MCF 10A (cell line): ENCODE measurements around the gene SOCS2. TPM values are rescaled to one million over a fixed set of nuclear protein-coding genes. Genes with fewer than 3 reads are reported as not detected.
A peak's percentile ranks its signal among the peaks of the same experiment; 100 is the strongest.

Experiments used
- BruUV-seq: library from RNA; stranded (reverse); fragments of 400-500 nt; replicated peaks from 2 replicates; lab custom pipeline; 2021; lab: Mats Ljungman, UMichigan
- CTCF ChIA-PET: fragments of 300-600 bp; sonication (Branson Sonifier 250); formaldehyde crosslinking; extraction: SDS; loops from one replicate; lab custom pipeline; 2021; ENCODE audit warnings: antibody characterized with exemption, inconsistent platforms; lab: Yijun Ruan, JAX
- POLR2A ChIA-PET: fragments of 300-600, 350-650 bp; sonication (Branson Sonifier 250); formaldehyde crosslinking; extraction: SDS; loops from one replicate; lab custom pipeline; 2020; ENCODE audit warnings: antibody characterized with exemption, inconsistent platforms; lab: Yijun Ruan, JAX
- DNase-seq: peaks from one replicate; pipeline ENCODE4 v3.0.0-alpha.2; 2018; ENCODE audit not compliant: unreplicated experiment
- H3K27ac Mint-ChIP-seq: one replicate; pipeline ENCODE4 v1.8.0; 2022; ENCODE audit warnings: mild to moderate bottlenecking, low read depth, mixed read lengths; ENCODE audit not compliant: unreplicated experiment
- H3K27me3 Mint-ChIP-seq: one replicate; pipeline ENCODE4 v1.8.0; 2022; ENCODE audit warnings: mixed read lengths; ENCODE audit not compliant: insufficient read depth, unreplicated experiment
- H3K36me3 Mint-ChIP-seq: one replicate; pipeline ENCODE4 v1.8.0; 2022; ENCODE audit warnings: mild to moderate bottlenecking, moderate library complexity, mixed read lengths; ENCODE audit not compliant: insufficient read depth, unreplicated experiment
- H3K4me1 Mint-ChIP-seq: one replicate; pipeline ENCODE4 v1.8.0; 2022; ENCODE audit warnings: mixed read lengths; ENCODE audit not compliant: insufficient read depth, unreplicated experiment
- H3K4me3 Mint-ChIP-seq: one replicate; pipeline ENCODE4 v1.8.0; 2022; ENCODE audit warnings: mild to moderate bottlenecking, moderate library complexity, mixed read lengths; ENCODE audit not compliant: unreplicated experiment
- H3K9me3 Mint-ChIP-seq: one replicate; pipeline ENCODE4 v1.8.0; 2022; ENCODE audit warnings: mixed read lengths; ENCODE audit not compliant: unreplicated experiment
- intact Hi-C: fragments of 100-400 bp; cut with micrococcal nuclease; formaldehyde crosslinking; loops from 2 replicates; pipeline ENCODE4 v1.14.1; 2022
- total RNA-seq: library from RNA; stranded (reverse); gene quantifications from 2 replicates; pipeline ENCODE4 v1.2.3, GENCODE V29; 2022
- TF ChIP-seq, protein P1 (sequence below): fragments of 200-600 bp; IDR thresholded peaks from one replicate; pipeline ENCODE4 v1.8.0; 2022; ENCODE audit warnings: antibody characterized with exemption, mild to moderate bottlenecking; ENCODE audit not compliant: unreplicated experiment

The SOCS2 gene
- total RNA-seq, 1 experiment from 2014 or later, result 44.9 TPM

GRCh38 chr12:93569301-93569655, 3.2 kb upstream of the SOCS2 start:
- Mint-ChIP-seq H3K27me3 (no peaks in the 10 kb centered on the region), H3K36me3 (no peaks in the 10 kb centered on the region), H3K4me1 (peaks cover 12% of the 10 kb centered on the region), H3K9me3 (no peaks in the 10 kb centered on the region), H3K27ac (peak overlapping the region; percentile 42), H3K4me3 (peak overlapping the region; percentile 84)
- intact Hi-C loops, result loop anchor here (1.0 to 2.0 kb wide), 6 partner anchors 63 to 533 kb away; no protein-coding TSS in a partner anchor
- BruUV-seq, result TSS peak; percentile 33
- TF ChIP-seq, protein P1, sequence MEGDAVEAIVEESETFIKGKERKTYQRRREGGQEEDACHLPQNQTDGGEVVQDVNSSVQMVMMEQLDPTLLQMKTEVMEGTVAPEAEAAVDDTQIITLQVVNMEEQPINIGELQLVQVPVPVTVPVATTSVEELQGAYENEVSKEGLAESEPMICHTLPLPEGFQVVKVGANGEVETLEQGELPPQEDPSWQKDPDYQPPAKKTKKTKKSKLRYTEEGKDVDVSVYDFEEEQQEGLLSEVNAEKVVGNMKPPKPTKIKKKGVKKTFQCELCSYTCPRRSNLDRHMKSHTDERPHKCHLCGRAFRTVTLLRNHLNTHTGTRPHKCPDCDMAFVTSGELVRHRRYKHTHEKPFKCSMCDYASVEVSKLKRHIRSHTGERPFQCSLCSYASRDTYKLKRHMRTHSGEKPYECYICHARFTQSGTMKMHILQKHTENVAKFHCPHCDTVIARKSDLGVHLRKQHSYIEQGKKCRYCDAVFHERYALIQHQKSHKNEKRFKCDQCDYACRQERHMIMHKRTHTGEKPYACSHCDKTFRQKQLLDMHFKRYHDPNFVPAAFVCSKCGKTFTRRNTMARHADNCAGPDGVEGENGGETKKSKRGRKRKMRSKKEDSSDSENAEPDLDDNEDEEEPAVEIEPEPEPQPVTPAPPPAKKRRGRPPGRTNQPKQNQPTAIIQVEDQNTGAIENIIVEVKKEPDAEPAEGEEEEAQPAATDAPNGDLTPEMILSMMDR, result no peak
- DNase-seq, result no peak
- ChIA-PET POLR2A (interaction anchor here (0.6 to 5.1 kb wide), 20 partner anchors 13 to 532 kb away, joined by 3 to 90 read pairs (median 3); partner anchors contain the start of gene UBE2N), CTCF (interaction anchor here (0.6 to 8.1 kb wide), 28 partner anchors 11 to 533 kb away, joined by 3 to 159 read pairs (median 4); no protein-coding TSS in a partner anchor)

GRCh38 chr12:93569656-93570551, 2.6 kb upstream of the SOCS2 start:
- peaks cover 2% of the 10 kb centered on the region for H3K36me3 Mint-ChIP-seq
- H3K4me1 Mint-ChIP-seq, result peaks cover 15% of the 10 kb centered on the region
- BruUV-seq, result no TSS peak
- TF ChIP-seq, protein P1, result peak; percentile 94
- ChIA-PET POLR2A (interaction anchor here (0.6 to 5.1 kb wide), 26 partner anchors 13 to 532 kb away, joined by 3 to 90 read pairs (median 3); partner anchors contain the start of genes CRADD and UBE2N), CTCF (interaction anchor here (0.6 to 8.1 kb wide), 27 partner anchors 12 to 532 kb away, joined by 3 to 159 read pairs (median 4); no protein-coding TSS in a partner anchor)
- H3K27ac Mint-ChIP-seq, result peak overlapping the region; percentile 42
- peak; percentile 91 for DNase-seq
- no peaks in the 10 kb centered on the region for H3K27me3 Mint-ChIP-seq
- intact Hi-C loops, result loop anchor here (1.0 to 2.0 kb wide), 9 partner anchors 64 to 532 kb away; partner anchors contain the start of gene CRADD
- H3K4me3 Mint-ChIP-seq, result peak overlapping the region; percentile 84
- H3K9me3 Mint-ChIP-seq, result no peaks in the 10 kb centered on the region

- Mint-ChIP-seq H3K36me3 (peaks cover 9% of the 10 kb centered on the region), H3K9me3 (no peaks in the 10 kb centered on the region), H3K4me3 (peak overlapping the region; percentile 84), H3K27ac (peak overlapping the region; percentile 42), H3K4me1 (peaks cover 18% of the 10 kb centered on the region), H3K27me3 (no peaks in the 10 kb centered on the region)
- TF ChIP-seq, protein P1, result no peak
- no TSS peak for BruUV-seq
- peak; percentile 96 for DNase-seq
- intact Hi-C loops, result loop anchor here (1.0 kb wide), 4 partner anchors 55 to 505 kb away; partner anchors contain the start of gene CRADD
- ChIA-PET POLR2A (interaction anchor here (0.5 to 5.1 kb wide), 18 partner anchors 21 to 990 kb away, joined by 3 to 90 read pairs (median 4); partner anchors contain the start of gene CRADD), CTCF (interaction anchor here (0.7 to 8.1 kb wide), 4 partner anchors 170 to 531 kb away, joined by 3 to 159 read pairs (median 4); no protein-coding TSS in a partner anchor)
Measured at GRCh38 chr12:93570552-93571364, 1.7 kb upstream of the SOCS2 start.
